Lung (tissue), 12 donors: ENCODE data around the gene NANS. TPM values are rescaled to one million over a fixed set of nuclear protein-coding genes. Genes with fewer than 3 reads are reported as not detected.

Experiments used
- ATAC-seq: fragments of 200-7000 bp; cut with Tn5 transposase; one replicate; pipeline ENCODE4 v1.9.1; 2020; ENCODE audit warnings: moderate number of reproducible peaks; ENCODE audit not compliant: insufficient read depth, low FRiP score
- DNase-seq, 3 donors: peaks; one replicate each; pipeline ENCODE4 v3.0.0-alpha.2; 2013 to 2017
- H3K27ac ChIP-seq, 2 donors: one replicate each; pipeline ENCODE4 v1.5.1; 2013; ENCODE audit warnings: mild to moderate bottlenecking in 2 of 2, moderate library complexity in 2 of 2, control low read depth in 1 of 2, inconsistent platforms in 1 of 2, low read depth in 1 of 2, low read length in 1 of 2
- H3K27me3 ChIP-seq, 3 donors: one replicate each; pipeline ENCODE4 v1.5.1; 2013; ENCODE audit warnings: low read length in 2 of 3; ENCODE audit not compliant: control insufficient read depth in 3 of 3, insufficient read depth in 3 of 3
- H3K36me3 ChIP-seq, 4 donors: one replicate each; pipeline ENCODE4 v1.5.1; 2013; ENCODE audit warnings: low read length in 4 of 4, mild to moderate bottlenecking in 1 of 4, moderate library complexity in 1 of 4; ENCODE audit not compliant: control insufficient read depth in 4 of 4, insufficient read depth in 4 of 4
- H3K4me1 ChIP-seq, 5 donors: one replicate each; pipeline ENCODE4 v1.5.1; 2013; ENCODE audit warnings: low read length in 5 of 5, mild to moderate bottlenecking in 2 of 5, moderate library complexity in 1 of 5; ENCODE audit not compliant: control insufficient read depth in 5 of 5, insufficient read depth in 5 of 5
- H3K4me3 ChIP-seq: one replicate; pipeline ENCODE4 v1.5.1; 2013; ENCODE audit warnings: mild to moderate bottlenecking, control low read depth, moderate library complexity
- H3K9ac ChIP-seq, 2 donors: one replicate each; pipeline ENCODE4 v1.5.1; 2013; ENCODE audit warnings: low read length in 2 of 2, control low read depth in 1 of 2; ENCODE audit not compliant: insufficient read depth in 1 of 2
- H3K9me3 ChIP-seq, 4 donors: one replicate each; pipeline ENCODE4 v1.5.1; 2013; ENCODE audit warnings: low read length in 3 of 4, mild to moderate bottlenecking in 1 of 4, moderate library complexity in 1 of 4; ENCODE audit not compliant: control insufficient read depth in 4 of 4, insufficient read depth in 3 of 4
- CTCF ChIP-seq: IDR thresholded peaks from 2 replicates; pipeline ENCODE4 v1.5.1; 2012; ENCODE audit warnings: mild to moderate bottlenecking; ENCODE audit errors: control extremely low read depth, extremely low read depth
- WGBS, 2 donors: extraction: QIAGEN DNeasy Blood & Tissue Kit; methylation state at CpG; one replicate each; pipeline ENCODE4 v1.1.7; 2013; 5-methylcytosine and 5-hydroxymethylcytosine counted together
- polyA plus RNA-seq, 2 donors: library from polyadenylated mRNA; stranded (reverse); fragments of 200-250 nt; gene quantifications; one replicate each; pipeline ENCODE4 v1.2.1, GENCODE V29; 2013
- total RNA-seq, 2 donors: library from RNA; depleted of rRNA in 1 of 2; stranded (reverse); fragments of >200 nt in 1 of 2; gene quantifications; one replicate each; pipeline ENCODE4 v1.2.1, GENCODE V29; 2014 to 2021
- donor health status: control.
- donor health status: control.
- donor health status: Bipolar disorder and iron deficiency.
- donor health status: healthy.
- donor health status: DM: yes; HTN: yes; CAD: no.

The NANS gene
- total and polyA plus RNA-seq, 4 donors, result 50.6 to 109 (median 74.4) TPM

GRCh38 chr9:98009437-98009836 is 47.1 kb upstream of the NANS start:
- Histone ChIP-seq H3K27ac (no peak overlapping the region), H3K27me3 (no peaks in the 10 kb centered on the region), H3K36me3 (peaks cover 26 to 64% (median 59%) of the 10 kb centered on the region in 4 donors), H3K9me3 (no peaks in the 10 kb centered on the region), H3K9ac (no peak overlapping the region), H3K4me1 (peaks cover 0 to 5% (median 0%) of the 10 kb centered on the region in 5 donors), H3K4me3 (no peak overlapping the region)
- no peak for ATAC-seq
- 93% methylated on average over 6 of the region's 6 CpGs for WGBS, 2 donors
- DNase-seq, result no peak
- TF ChIP-seq CTCF, result no peak

- 0 to 23% methylated on average over 1 of the region's 1 CpG for WGBS, 2 donors
- H3K4me1 ChIP-seq, result peaks cover 0 to 5% (median 0%) of the 10 kb centered on the region in 5 donors
- no peak for TF ChIP-seq CTCF
- ATAC-seq (no peak), DNase-seq (peak in 2 of 3 donors; percentile 29 to 34)
- H3K4me3 ChIP-seq, result no peak overlapping the region
- no peaks in the 10 kb centered on the region for H3K9me3 ChIP-seq
- H3K27me3 ChIP-seq, result no peaks in the 10 kb centered on the region
- peaks cover 29 to 68% (median 60%) of the 10 kb centered on the region in 4 donors for H3K36me3 ChIP-seq
- H3K27ac ChIP-seq, result no peak overlapping the region
- H3K9ac ChIP-seq, result no peak overlapping the region
Measured at GRCh38 chr9:98009936-98010335, 46.6 kb upstream of the NANS start.

- peaks cover 30 to 69% (median 56%) of the 10 kb centered on the region in 4 donors for H3K36me3 ChIP-seq
- 16 to 33% methylated on average over 2 of the region's 2 CpGs for WGBS, 2 donors
Measured at GRCh38 chr9:98010445-98010844, 46.1 kb upstream of the NANS start.

More at GRCh38 chr9:98010445-98010844, 46.1 kb upstream of the NANS start:
- Histone ChIP-seq H3K4me3 (no peak overlapping the region), H3K27me3 (no peaks in the 10 kb centered on the region), H3K9ac (no peak overlapping the region), H3K4me1 (peaks cover 0 to 5% (median 0%) of the 10 kb centered on the region in 5 donors), H3K9me3 (no peaks in the 10 kb centered on the region), H3K27ac (no peak overlapping the region)
- TF ChIP-seq CTCF, result no peak
- no peak for DNase-seq
- no peak for ATAC-seq
